Measurements from ENCODE around the gene PGM1. TPM values are rescaled to one million over a fixed set of nuclear protein-coding genes. Genes with fewer than 3 reads are reported as not detected.

PGM1 gene
- total and polyA plus RNA-seq, 9 donors = 33.5 to 105 (median 50.4) TPM

DNA sequence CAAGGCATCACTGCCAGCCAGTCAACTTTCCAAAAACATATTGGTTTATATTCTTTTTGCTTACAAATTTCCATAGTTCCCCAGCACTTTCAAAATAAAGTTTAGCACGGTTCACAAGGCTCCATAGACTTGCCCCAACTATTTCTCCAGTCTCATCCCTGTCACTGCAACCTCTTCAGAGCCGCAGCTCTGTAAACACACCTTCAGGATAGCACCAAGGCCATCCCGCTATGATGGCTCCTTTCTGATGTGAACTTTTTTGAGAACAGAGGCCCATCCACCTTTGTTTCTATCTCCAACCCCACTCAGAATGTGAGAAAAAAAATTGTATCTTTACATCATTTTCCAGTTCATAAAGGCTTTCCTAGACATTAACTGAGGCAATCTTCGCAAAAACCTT is 26.3 kb downstream of the PGM1 start:
- TF ChIP-seq EP300 (IDR thresholded peaks at IDR 0.05) (no peak), POLR2A (IDR thresholded peaks at IDR 0.05) (no peak)
- TF ChIP-seq, protein P1, sequence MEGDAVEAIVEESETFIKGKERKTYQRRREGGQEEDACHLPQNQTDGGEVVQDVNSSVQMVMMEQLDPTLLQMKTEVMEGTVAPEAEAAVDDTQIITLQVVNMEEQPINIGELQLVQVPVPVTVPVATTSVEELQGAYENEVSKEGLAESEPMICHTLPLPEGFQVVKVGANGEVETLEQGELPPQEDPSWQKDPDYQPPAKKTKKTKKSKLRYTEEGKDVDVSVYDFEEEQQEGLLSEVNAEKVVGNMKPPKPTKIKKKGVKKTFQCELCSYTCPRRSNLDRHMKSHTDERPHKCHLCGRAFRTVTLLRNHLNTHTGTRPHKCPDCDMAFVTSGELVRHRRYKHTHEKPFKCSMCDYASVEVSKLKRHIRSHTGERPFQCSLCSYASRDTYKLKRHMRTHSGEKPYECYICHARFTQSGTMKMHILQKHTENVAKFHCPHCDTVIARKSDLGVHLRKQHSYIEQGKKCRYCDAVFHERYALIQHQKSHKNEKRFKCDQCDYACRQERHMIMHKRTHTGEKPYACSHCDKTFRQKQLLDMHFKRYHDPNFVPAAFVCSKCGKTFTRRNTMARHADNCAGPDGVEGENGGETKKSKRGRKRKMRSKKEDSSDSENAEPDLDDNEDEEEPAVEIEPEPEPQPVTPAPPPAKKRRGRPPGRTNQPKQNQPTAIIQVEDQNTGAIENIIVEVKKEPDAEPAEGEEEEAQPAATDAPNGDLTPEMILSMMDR (IDR thresholded peaks at IDR 0.05) = no peak
- 86 to 98% (median 97%) methylated on average over 4 of the region's 4 CpGs for WGBS, 3 donors
- Histone ChIP-seq H3K27me3 (no peaks in the 10 kb centered on the region), H3K4me1 (ENCODE audit: insufficient read depth) (peaks cover 8% of the 10 kb centered on the region), H3K36me3 (no peaks in the 10 kb centered on the region), H3K4me3 (no peak overlapping the region), H3K9me3 (no peaks in the 10 kb centered on the region), H3K27ac (no peak overlapping the region)
- intact Hi-C loops (cut with DNase I) = loop anchor here in 3 of 4 donors (5.0 to 10.0 kb wide), 3 partner anchors 515 to 628 kb away; no protein-coding TSS in a partner anchor
- no peak for DNase-seq

DNA sequence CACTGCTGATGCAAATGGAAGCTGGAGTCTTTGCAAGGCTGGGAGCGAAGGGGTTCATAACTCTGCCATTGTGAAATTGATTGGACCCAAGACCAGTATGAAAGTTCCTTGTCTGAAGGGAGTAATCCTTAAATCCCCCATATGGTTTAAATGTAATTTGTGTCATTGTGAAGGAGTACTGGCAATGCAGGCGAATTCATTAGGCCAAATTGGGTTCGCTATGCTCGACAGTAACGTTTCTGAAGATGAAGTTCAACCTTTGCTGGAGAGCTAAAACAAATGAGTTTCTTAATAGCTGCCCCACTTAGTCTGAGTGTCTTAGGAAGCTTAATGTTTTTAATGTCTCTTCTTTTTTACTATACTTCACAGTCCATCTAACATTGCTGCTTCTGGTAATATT is 27.5 kb downstream of the PGM1 start:
- Histone ChIP-seq H3K27me3 (no peaks in the 10 kb centered on the region), H3K36me3 (no peaks in the 10 kb centered on the region), H3K4me3 (no peak overlapping the region), H3K4me1 (ENCODE audit: insufficient read depth) (peaks cover 11% of the 10 kb centered on the region), H3K9me3 (no peaks in the 10 kb centered on the region), H3K27ac (no peak overlapping the region)
- no peak for TF ChIP-seq POLR2A (IDR thresholded peaks at IDR 0.05)
- no peak for TF ChIP-seq EP300 (IDR thresholded peaks at IDR 0.05)
- TF ChIP-seq, protein P1 (IDR thresholded peaks at IDR 0.05) = no peak
- 94 to 96% (median 95%) methylated on average over 5 of the region's 5 CpGs for WGBS, 3 donors
- intact Hi-C loops (cut with DNase I) = no loop called here
- no peak for DNase-seq

DNA sequence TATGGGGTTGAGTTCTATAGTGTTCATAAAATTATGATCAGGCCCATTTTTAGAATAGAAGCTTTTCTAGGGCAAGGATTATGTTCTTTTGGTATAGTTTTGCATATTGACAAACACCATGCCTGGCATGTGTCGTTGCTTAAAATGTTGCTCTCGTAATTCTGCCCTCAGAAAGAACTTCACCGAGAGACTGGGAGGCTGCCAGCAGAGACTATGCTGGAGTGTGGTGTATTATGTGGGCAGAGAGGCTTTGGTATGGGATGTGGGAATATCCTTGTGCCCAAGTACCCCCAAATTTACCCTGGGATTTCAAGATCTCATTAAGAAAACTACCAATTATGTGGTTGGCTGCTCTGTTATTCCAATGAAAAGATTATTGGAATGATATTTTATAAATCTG is 27.9 kb downstream of the PGM1 start:
- no peak for DNase-seq
- H3K27me3 ChIP-seq = no peaks in the 10 kb centered on the region
- TF ChIP-seq, protein P1 (IDR thresholded peaks at IDR 0.05) = no peak
- TF ChIP-seq EP300 (IDR thresholded peaks at IDR 0.05) (no peak), POLR2A (IDR thresholded peaks at IDR 0.05) (no peak)
- H3K4me1 ChIP-seq (ENCODE audit: insufficient read depth) = peaks cover 11% of the 10 kb centered on the region
- 55 to 87% (median 80%) methylated on average over 3 of the region's 3 CpGs for WGBS, 3 donors
- H3K36me3 ChIP-seq = no peaks in the 10 kb centered on the region
- no peaks in the 10 kb centered on the region for H3K9me3 ChIP-seq
- H3K27ac ChIP-seq = no peak overlapping the region
- intact Hi-C loops (cut with DNase I) = no loop called here
- no peak overlapping the region for H3K4me3 ChIP-seq

DNA sequence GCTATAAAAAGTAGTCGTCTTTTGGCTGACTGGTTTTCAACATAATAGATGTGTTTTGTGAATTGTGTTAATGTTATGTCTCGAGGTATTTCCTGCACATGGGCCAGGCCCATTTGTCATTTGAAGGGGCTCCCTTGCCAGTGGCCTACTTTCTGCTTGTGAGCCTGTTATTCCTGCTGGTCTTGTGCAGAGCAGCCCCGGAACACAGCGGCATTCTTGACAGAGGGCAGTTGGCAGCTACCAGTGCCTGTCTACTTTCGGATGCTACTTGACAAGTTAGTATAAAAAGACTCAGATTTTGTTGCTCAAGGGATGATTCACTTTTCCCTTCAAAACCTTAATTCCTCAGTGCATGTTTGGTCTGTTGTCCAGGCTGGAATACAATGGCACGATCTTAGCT is 28.5 kb downstream of the PGM1 start:
- no peaks in the 10 kb centered on the region for H3K27me3 ChIP-seq
- intact Hi-C loops (cut with DNase I) = no loop called here
- H3K36me3 ChIP-seq = no peaks in the 10 kb centered on the region
- no peak overlapping the region for H3K27ac ChIP-seq
- TF ChIP-seq, protein P1 (IDR thresholded peaks at IDR 0.05) = no peak
- TF ChIP-seq POLR2A (IDR thresholded peaks at IDR 0.05) = no peak
- no peak for TF ChIP-seq EP300 (IDR thresholded peaks at IDR 0.05)
- H3K9me3 ChIP-seq = no peaks in the 10 kb centered on the region
- 13 to 22% (median 20%) methylated on average over 6 of the region's 6 CpGs for WGBS, 3 donors
- peaks cover 11% of the 10 kb centered on the region for H3K4me1 ChIP-seq (ENCODE audit: insufficient read depth)
- no peak overlapping the region for H3K4me3 ChIP-seq
- DNase-seq = no peak
